Adrenal gland (tissue), 12 donors: ENCODE data around the gene NAA40. TPM values are rescaled to one million over a fixed set of nuclear protein-coding genes. Genes with fewer than 3 reads are reported as not detected.
A peak's percentile ranks its signal among the peaks of the same experiment; 100 is the strongest.

ENCODE experiments used
- DNase-seq, 7 donors: peaks; one replicate each; pipeline ENCODE4 v3.0.0-alpha.2; 2019 to 2020
- H3K27ac ChIP-seq, 5 donors: fragments of 200-600 bp; sonication (generic) in 4 of 5; 1 replicate in 3 of 5; 2 replicates in 2 of 5; pipeline versions ENCODE4 v1.5.1 to v1.8.0; 2016 to 2020; ENCODE audit warnings: mild to moderate bottlenecking in 1 of 5
- H3K27me3 ChIP-seq: fragments of 200-600 bp; 2 replicates; pipeline ENCODE4 v1.8.0; 2021
- H3K36me3 ChIP-seq, 2 donors: fragments of 200-600 bp; replicated peaks in 1 of 2; 1 replicate in 1 of 2; 2 replicates in 1 of 2; pipeline versions ENCODE4 v1.5.1 to v1.8.0; 2018 to 2022
- H3K4me1 ChIP-seq, 2 donors: fragments of 200-600 bp; replicated peaks in 1 of 2; 1 replicate in 1 of 2; 2 replicates in 1 of 2; pipeline versions ENCODE4 v1.5.1 to v1.8.0; 2018 to 2021
- H3K4me3 ChIP-seq, 4 donors: fragments of 200-600 bp; sonication (generic) in 3 of 4; one replicate each; pipeline ENCODE4 v1.5.1; 2016 to 2018
- H3K9me3 ChIP-seq, 3 donors: fragments of 200-600 bp; sonication (generic) in 1 of 3; replicated peaks in 1 of 3; 1 replicate in 2 of 3; 2 replicates in 1 of 3; pipeline versions ENCODE4 v1.5.1 to v1.8.0; 2016 to 2021
- CTCF ChIP-seq, 6 experiments: fragments of 450-650 bp in 4 of 6; fragments of 200-600 bp in 2 of 6; sonication (generic) in 1 of 6; IDR thresholded peaks; 1 replicate in 5 of 6; 2 replicates in 1 of 6; pipeline versions ENCODE4 v1.5.1 to v1.8.0; 2016 to 2021; ENCODE audit warnings: antibody characterized with exemption in 6 of 6, mild to moderate bottlenecking in 2 of 6, moderate library complexity in 1 of 6
- POLR2A ChIP-seq, 2 donors: fragments of 450-650 bp; IDR thresholded peaks; one replicate each; pipeline ENCODE4 v1.6.1; 2017; ENCODE audit warnings: antibody characterized with exemption in 2 of 2, mild to moderate bottlenecking in 2 of 2, moderate library complexity in 1 of 2
- WGBS, 4 donors: extraction: QIAGEN DNeasy Blood & Tissue Kit in 2 of 4; methylation state at CpG; one replicate each; pipeline versions ENCODE4 v1.1.5 to v1.1.7; 2013 to 2017; 5-methylcytosine and 5-hydroxymethylcytosine counted together
- intact Hi-C, 2 donors: fragments of 100-400 bp; cut with DNase I; formaldehyde crosslinking; loops; one replicate each; pipeline versions ENCODE4 v1.14.1 to v1.15.0; 2022 to 2023
- polyA plus RNA-seq, 3 donors: library from polyadenylated mRNA; stranded (reverse); fragments of 200-250 nt in 2 of 3; fragments of 350-450 nt in 1 of 3; fragmentation: Illumina TruSeq in 1 of 3; extraction: RNeasy Lipid Tissue Mini Kit (QIAGEN cat#74804) in 1 of 3; gene quantifications; one replicate each; pipeline ENCODE4 v1.2.3, GENCODE V29; 2013 to 2014
- total RNA-seq, 9 donors: library from RNA; depleted of rRNA in 4 of 9; stranded (reverse); fragments of >200 nt in 4 of 9; fragments of 120-200 nt in 1 of 9; fragmentation: NEBNext Ultra II Directional in 1 of 9; extraction: Animal tissue kit (Norgen Biotek cat#: 25700) in 1 of 9; gene quantifications; one replicate each; pipeline versions ENCODE4 v1.1.0 to v1.2.4, GENCODE V29; 2013 to 2023
- donor health status: healthy with polysubstance abuse.
- donor health status: Bipolar disorder and iron deficiency.
- donor health status: DM: yes; HTN: yes; CAD: no.
- donor health status: DM: no; HTN: no; CAD: no.
- donor health status: DM: no; HTN: no; CAD: no.
- donor health status: DM: yes; HTN: yes; CAD: no.

Gene NAA40
- total and polyA plus RNA-seq, 12 donors: 11.6 to 61.3 (median 20.0) TPM

GRCh38 chr11:63979426-63979825 is 40.6 kb downstream of the NAA40 start:
- Histone ChIP-seq H3K27me3 (no peaks in the 10 kb centered on the region), H3K4me1 (peaks cover 18 to 47% of the 10 kb centered on the region in 2 donors), H3K4me3 (no peak overlapping the region), H3K9me3 (no peaks in the 10 kb centered on the region), H3K27ac (peak overlapping the region in 1 of 5 donors; percentile 70), H3K36me3 (no peaks in the 10 kb centered on the region)
- 33 to 59% (median 51%) methylated on average over 2 to 5 of the region's 5 CpGs for WGBS, 4 donors
- intact Hi-C loops: no loop called here
- DNase-seq: peak in 1 of 7 donors; percentile 62
- TF ChIP-seq POLR2A (IDR thresholded peaks at IDR 0.05): peak in 1 of 2 donors; percentile 30
- TF ChIP-seq CTCF (IDR thresholded peaks at IDR 0.05): no peak

GRCh38 chr11:63985812-63986155 is 47.0 kb downstream of the NAA40 start:
- no peaks in the 10 kb centered on the region for H3K27me3 ChIP-seq
- H3K27ac ChIP-seq: peak overlapping the region in 4 of 5 donors; percentile 30 to 89 (median 70)
- H3K4me3 ChIP-seq: peak overlapping the region; percentile 49 to 78 (median 69)
- intact Hi-C loops: no loop called here
- H3K36me3 ChIP-seq: peaks cover 0 to 23% of the 10 kb centered on the region in 2 donors
- DNase-seq: no peak
- peaks cover 18 to 28% of the 10 kb centered on the region in 2 donors for H3K4me1 ChIP-seq
- 0 to 1% (median 1%) methylated on average over 9 to 18 of the region's 18 CpGs for WGBS, 4 donors
- TF ChIP-seq CTCF (IDR thresholded peaks at IDR 0.05) (no peak), POLR2A (IDR thresholded peaks at IDR 0.05) (no peak)
- H3K9me3 ChIP-seq: no peaks in the 10 kb centered on the region

- intact Hi-C loops: no loop called here
- Histone ChIP-seq H3K27me3 (no peaks in the 10 kb centered on the region), H3K4me3 (peak within 1 kb of the TSS; percentile 49 to 78 (median 69)), H3K27ac (peak within 1 kb of the TSS; percentile 30 to 89 (median 66)), H3K4me1 (peaks cover 18 to 25% of the 10 kb centered on the region in 2 donors), H3K36me3 (peaks cover 0 to 29% of the 10 kb centered on the region in 2 donors), H3K9me3 (no peaks in the 10 kb centered on the region)
- peak; percentile 86 to 94 (median 89) for DNase-seq
- 0 to 1% (median 0%) methylated on average over 15 to 60 of the region's 63 CpGs for WGBS, 4 donors
- TF ChIP-seq POLR2A (IDR thresholded peaks at IDR 0.05): peak; percentile 48 to 66
- no peak for TF ChIP-seq CTCF (IDR thresholded peaks at IDR 0.05)
Observed at GRCh38 chr11:63986156-63986931, 47.5 kb downstream of the NAA40 start, which contains the start of gene OTUB1. Gene OTUB1, plus strand, starts transcription at chr11:63986438. Its CDS starts 19 bp downstream, at chr11:63986457.

- WGBS, 4 donors: 26 to 55% (median 36%) methylated on average over 12 to 25 of the region's 25 CpGs
- intact Hi-C loops: no loop called here
- Histone ChIP-seq H3K36me3 (peaks cover 0 to 35% of the 10 kb centered on the region in 2 donors), H3K4me1 (peaks cover 18 to 22% of the 10 kb centered on the region in 2 donors), H3K9me3 (no peaks in the 10 kb centered on the region), H3K4me3 (peak overlapping the region; percentile 49 to 78 (median 69)), H3K27me3 (no peaks in the 10 kb centered on the region), H3K27ac (peak overlapping the region in 3 of 5 donors; percentile 66 to 89 (median 74))
- TF ChIP-seq CTCF (IDR thresholded peaks at IDR 0.05): no peak
- no peak for TF ChIP-seq POLR2A (IDR thresholded peaks at IDR 0.05)
- DNase-seq: no peak
Observed at GRCh38 chr11:63986932-63987513, 48.2 kb downstream of the NAA40 start.
